HepG2 (cell line): ENCODE data around the gene ULK3. TPM values are rescaled to one million over a fixed set of nuclear protein-coding genes. Genes with fewer than 3 reads are reported as not detected.

Source experiments
- ATAC-seq: fragments of 200-7000 bp; cut with Tn5 transposase; 3 replicates; pipeline ENCODE4 v1.9.1; 2020; ENCODE audit warnings: mild to moderate bottlenecking, moderate library complexity
- BruUV-seq: library from RNA; stranded (reverse); fragments of 400-500 nt; replicated peaks from 2 replicates; lab custom pipeline; 2021; lab: Mats Ljungman, UMichigan
- CTCF ChIA-PET: fragments of 300-600 bp; formaldehyde crosslinking; extraction: SDS; loops from one replicate; lab custom pipeline; 2021; ENCODE audit warnings: low total read pairs, inconsistent platforms, low intra/inter-chr PET ratio; lab: Yijun Ruan, JAX
- POLR2A ChIA-PET: fragments of 350-600 bp; sonication (Branson Sonifier 250); formaldehyde crosslinking; loops from one replicate; lab custom pipeline; 2020; ENCODE audit warnings: antibody characterized with exemption, inconsistent platforms; lab: Yijun Ruan, JAX
- DNase-seq: peaks from one replicate; pipeline ENCODE4 v3.0.0-alpha.2; 2015; ENCODE audit warnings: low spot score
- FAIRE-seq: peaks from 3 replicates; lab custom pipeline; 2011; peaks lifted over from hg19 to GRCh38; lab: Jason Lieb, UNC
- H2AFZ ChIP-seq: one replicate; pipeline ENCODE4 v1.6.1; 2011; ENCODE audit warnings: low read length, inconsistent platforms
- H3K27ac ChIP-seq: fragments of 300-600 bp; 3 replicates; pipeline ENCODE4 v1.8.0; 2011; ENCODE audit warnings: mixed run types, mild to moderate bottlenecking, mixed read lengths, low read length, inconsistent platforms; ENCODE audit not compliant: insufficient read depth; ENCODE audit errors: extremely low read length
- H3K27me3 ChIP-seq, 2 experiments: fragments of 200-600 bp in 1 of 2; 2 replicates in 1 of 2; 3 replicates in 1 of 2; pipeline versions ENCODE4 v1.6.0 to v1.8.0; 2011; ENCODE audit warnings: low read length in 2 of 2, mild to moderate bottlenecking in 2 of 2, moderate library complexity in 2 of 2, inconsistent platforms in 1 of 2; ENCODE audit not compliant: insufficient read depth in 2 of 2, control insufficient read depth in 1 of 2
- H3K36me3 ChIP-seq, 2 experiments: fragments of 200-600 bp in 1 of 2; replicated peaks in 1 of 2; 2 replicates in 1 of 2; 3 replicates in 1 of 2; pipeline versions ENCODE4 v1.5.1 to v1.8.0; 2011; ENCODE audit warnings: low read length in 2 of 2, inconsistent platforms in 1 of 2; ENCODE audit not compliant: insufficient read depth in 2 of 2, control insufficient read depth in 1 of 2
- H3K4me1 ChIP-seq: 2 replicates; pipeline ENCODE4 v1.5.1; 2012; ENCODE audit warnings: low read length, inconsistent platforms; ENCODE audit not compliant: insufficient read depth
- H3K4me2 ChIP-seq: 2 replicates; pipeline ENCODE4 v1.6.0; 2011; ENCODE audit warnings: low read depth, low read length, inconsistent platforms
- H3K4me3 ChIP-seq, 3 experiments: fragments of 200-600 bp in 1 of 3; sonication (generic), shearing (Covaris generic) in 1 of 3; replicated peaks in 1 of 3; 2 replicates each; pipeline ENCODE4 v1.5.1; 2011 to 2016; ENCODE audit warnings: low read length in 3 of 3, inconsistent platforms in 2 of 3, low read depth in 2 of 3, mild to moderate bottlenecking in 2 of 3, control low read depth in 1 of 3, mixed read lengths in 1 of 3; ENCODE audit not compliant: insufficient read depth in 1 of 3
- H3K79me2 ChIP-seq: one replicate; pipeline ENCODE4 v1.6.1; 2011; ENCODE audit warnings: low read length, inconsistent platforms; ENCODE audit not compliant: insufficient read depth
- H3K9ac ChIP-seq: 2 replicates; pipeline ENCODE4 v1.6.0; 2011; ENCODE audit warnings: mild to moderate bottlenecking, low read depth, low read length, inconsistent platforms; ENCODE audit not compliant: insufficient read depth
- H3K9me3 ChIP-seq: 2 replicates; pipeline ENCODE4 v1.5.1; 2012; ENCODE audit warnings: mild to moderate bottlenecking, low read length
- H4K20me1 ChIP-seq: 2 replicates; pipeline ENCODE4 v1.6.0; 2011; ENCODE audit warnings: inconsistent platforms, mild to moderate bottlenecking, low read length, moderate library complexity; ENCODE audit not compliant: insufficient read depth
- ADNP ChIP-seq: sonication (generic); formaldehyde crosslinking; IDR thresholded peaks from 2 replicates; pipeline ENCODE4 v1.4.0; 2020; ENCODE audit warnings: missing genetic modification reagents
- MBNL3 ChIP-seq: fragments of 250-450 bp; sonication (Bioruptor Pico); conservative IDR thresholded peaks from 2 replicates; pipeline ENCODE4 v1.8.0; 2022; ENCODE audit warnings: mild to moderate bottlenecking, inconsistent platforms
- MZF1 ChIP-seq: sonication (generic); formaldehyde crosslinking; IDR thresholded peaks from 2 replicates; pipeline ENCODE4 v1.8.1; 2023; ENCODE audit warnings: mild to moderate bottlenecking, missing genetic modification reagents, borderline replicate concordance
- POLR2A ChIP-seq, 2 experiments: IDR thresholded peaks; 2 replicates each; pipeline ENCODE4 v1.6.1; 2011; ENCODE audit warnings: low read depth in 2 of 2, low read length in 2 of 2, mild to moderate bottlenecking in 1 of 2, moderate library complexity in 1 of 2; ENCODE audit not compliant: insufficient read depth in 1 of 2
- SNAI1 ChIP-seq: sonication (generic); formaldehyde crosslinking; IDR thresholded peaks from 2 replicates; pipeline ENCODE4 v1.5.0; 2020; ENCODE audit warnings: mild to moderate bottlenecking, missing genetic modification reagents, borderline replicate concordance
- SNRNP70 ChIP-seq: fragments of 200-400 bp; formaldehyde crosslinking; IDR thresholded peaks from 2 replicates; pipeline ENCODE4 v1.6.1; 2017; ENCODE audit warnings: mild to moderate bottlenecking, low read depth, low read length, moderate library complexity
- YY1 ChIP-seq: IDR thresholded peaks from 2 replicates; pipeline ENCODE4 v1.6.1; 2011; ENCODE audit warnings: low read length, low read depth, moderate library complexity, mild to moderate bottlenecking; ENCODE audit not compliant: insufficient read depth, insufficient replicate concordance
- ZKSCAN1 ChIP-seq: fragments of 150-350 bp; IDR thresholded peaks from 2 replicates; pipeline ENCODE4 v1.6.1; 2014; ENCODE audit warnings: low read length
- WGBS: methylation state at CpG from one replicate; pipeline ENCODE4 v1.1.6; 2017; ENCODE audit warnings: low lambda C conversion rate; 5-methylcytosine and 5-hydroxymethylcytosine counted together
- in situ Hi-C: cut with HindIII; loops from 2 replicates; pipeline ENCODE4 v1.10.0; 2017; ENCODE audit warnings: low pct_unique_long_range_greater_than_20kb; ENCODE audit not compliant: extremely low pct_ligation_motif_present
- intact Hi-C: fragments of 100-400 bp; cut with micrococcal nuclease; formaldehyde crosslinking; loops from one replicate; pipeline ENCODE4 v1.10.0; 2022; ENCODE audit not compliant: unreplicated experiment
- polyA plus RNA-seq, 8 experiments: library from polyadenylated mRNA; depleted of rRNA in 3 of 8; stranded (reverse) in 7 of 8; unstranded in 1 of 8; fragments of >200 nt; fragmentation: Illumina TruSeq in 4 of 8; extraction: Trizol in 4 of 8; gene quantifications; 2 replicates each; pipeline versions ENCODE4 v1.2.1 to v1.2.3, GENCODE V29; 2011 to 2016; ENCODE audit warnings: low read depth in 4 of 8, missing spikeins in 1 of 8, mixed read lengths in 1 of 8; ENCODE audit not compliant: insufficient read depth in 1 of 8
- total RNA-seq, 5 experiments: library from RNA; depleted of rRNA; stranded (reverse); fragments of >200 nt; fragmentation: Illumina TruSeq; extraction: Trizol; gene quantifications; 2 replicates each; pipeline ENCODE4 v1.2.3, GENCODE V29; 2016; ENCODE audit warnings: low read depth in 1 of 5
- TF ChIP-seq, protein P1 (sequence below): sonication (generic); formaldehyde crosslinking; IDR thresholded peaks from 2 replicates; pipeline ENCODE4 v1.5.0; 2020; ENCODE audit warnings: missing genetic modification reagents, mild to moderate bottlenecking, borderline replicate concordance
- TF ChIP-seq, protein P2 (sequence below): IDR thresholded peaks from 2 replicates; pipeline ENCODE4 v1.6.1; 2016; ENCODE audit warnings: missing genetic modification reagents, missing compliant biosample characterization
- TF ChIP-seq, protein P3 (sequence below): sonication (generic); formaldehyde crosslinking; IDR thresholded peaks from 2 replicates; pipeline ENCODE4 v1.9.0; 2021; ENCODE audit warnings: missing genetic modification reagents, borderline replicate concordance

Gene ULK3
- total and polyA plus RNA-seq, 2 of the 13 experiments (the other 11 are each of a cell fraction or from before 2014, with no cell fraction given): 15.2 to 23.7 TPM

DNA sequence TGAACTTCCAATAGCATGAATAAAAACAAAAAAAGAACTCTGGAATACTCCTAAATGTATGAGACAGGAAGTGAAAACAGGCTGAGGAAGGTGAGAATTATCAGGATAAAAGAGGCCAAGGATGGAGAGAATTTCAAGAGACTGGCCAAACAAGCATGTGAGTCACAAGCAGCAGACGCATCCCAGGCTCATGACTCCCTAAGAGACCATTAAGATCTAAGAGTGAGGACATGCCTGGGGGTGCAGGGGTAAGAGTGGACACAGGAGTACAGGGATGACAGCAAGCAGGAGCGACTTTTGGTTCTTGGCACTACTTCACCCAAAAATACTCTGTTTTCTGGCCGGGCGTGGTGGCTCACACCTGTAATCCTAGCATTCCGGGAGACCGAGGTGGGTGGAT is 23.1 kb upstream of the ULK3 start:
- DNase-seq (no peak), FAIRE-seq (no peak), ATAC-seq (no peak)
- H4K20me1 ChIP-seq: peaks cover 16% of the 10 kb centered on the region
- CTCF ChIA-PET: no interaction called here
- no peaks in the 10 kb centered on the region for H3K9me3 ChIP-seq
- no peak overlapping the region for H2AFZ ChIP-seq
- in situ Hi-C loops: no loop called here
- H3K27ac ChIP-seq: no peak overlapping the region
- TF ChIP-seq POLR2A (IDR thresholded peaks at IDR 0.05; ENCODE audit: insufficient read depth in 1 of 2, low read depth in 2 of 2, low read length in 2 of 2): no peak
- no peak overlapping the region for H3K4me3 ChIP-seq
- peaks cover 68% of the 10 kb centered on the region for H3K4me1 ChIP-seq
- peaks cover 61% of the 10 kb centered on the region for H3K79me2 ChIP-seq
- no TSS peak for BruUV-seq
- no peak overlapping the region for H3K4me2 ChIP-seq
- WGBS: 86% methylated on average over 6 of the region's 6 CpGs
- peaks cover 0 to 3% of the 10 kb centered on the region in 2 experiments for H3K36me3 ChIP-seq
- no peak overlapping the region for H3K9ac ChIP-seq
- POLR2A ChIA-PET: interaction anchor here (0.6 kb wide), 1 partner anchor 69 kb away, joined by 4 read pairs; no protein-coding TSS in a partner anchor
- intact Hi-C loops: no loop called here
- H3K27me3 ChIP-seq: no peaks in the 10 kb centered on the region

DNA sequence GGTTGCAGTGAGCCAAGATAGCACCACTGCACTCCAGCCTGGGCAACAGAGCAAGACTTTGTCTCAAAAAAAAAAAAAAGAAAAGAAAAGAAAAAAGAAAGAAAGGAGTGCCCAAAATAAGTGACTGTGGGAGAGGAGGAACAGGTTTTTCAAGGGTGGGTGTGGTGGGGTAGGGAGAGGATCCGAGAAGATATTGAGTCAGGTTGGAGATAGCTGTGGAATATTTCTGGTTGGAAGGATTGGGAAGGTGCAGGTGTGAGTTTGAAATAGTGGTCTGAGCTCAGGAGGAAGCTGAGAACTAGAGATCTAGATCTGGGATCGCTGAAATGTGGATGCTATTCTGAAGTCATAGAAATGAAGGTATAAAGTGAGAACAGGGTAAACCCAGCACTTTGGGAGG is 22.4 kb upstream of the ULK3 start:
- Histone ChIP-seq H3K4me1 (peaks cover 60% of the 10 kb centered on the region), H3K4me2 (no peak overlapping the region), H3K79me2 (peaks cover 53% of the 10 kb centered on the region), H2AFZ (no peak overlapping the region), H3K9me3 (no peaks in the 10 kb centered on the region), H3K27me3 (no peaks in the 10 kb centered on the region), H3K4me3 (no peak overlapping the region), H4K20me1 (peaks cover 12% of the 10 kb centered on the region), H3K9ac (no peak overlapping the region)
- CTCF ChIA-PET: no interaction called here
- DNase-seq: no peak
- in situ Hi-C loops: no loop called here
- intact Hi-C loops: no loop called here
- POLR2A ChIA-PET: interaction anchor here (0.6 kb wide), 1 partner anchor 70 kb away, joined by 4 read pairs; no protein-coding TSS in a partner anchor
- BruUV-seq: no TSS peak
- no peak for TF ChIP-seq ADNP
- TF ChIP-seq YY1: no peak
- no peak for TF ChIP-seq SNRNP70
- no peak for TF ChIP-seq SNAI1 (CRISPR knock-in tag)
- no peak for TF ChIP-seq ZKSCAN1
- no peak for TF ChIP-seq MZF1
- TF ChIP-seq, protein P1, sequence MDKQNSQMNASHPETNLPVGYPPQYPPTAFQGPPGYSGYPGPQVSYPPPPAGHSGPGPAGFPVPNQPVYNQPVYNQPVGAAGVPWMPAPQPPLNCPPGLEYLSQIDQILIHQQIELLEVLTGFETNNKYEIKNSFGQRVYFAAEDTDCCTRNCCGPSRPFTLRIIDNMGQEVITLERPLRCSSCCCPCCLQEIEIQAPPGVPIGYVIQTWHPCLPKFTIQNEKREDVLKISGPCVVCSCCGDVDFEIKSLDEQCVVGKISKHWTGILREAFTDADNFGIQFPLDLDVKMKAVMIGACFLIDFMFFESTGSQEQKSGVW (CRISPR knock-in tag): no peak
- TF ChIP-seq, protein P2, sequence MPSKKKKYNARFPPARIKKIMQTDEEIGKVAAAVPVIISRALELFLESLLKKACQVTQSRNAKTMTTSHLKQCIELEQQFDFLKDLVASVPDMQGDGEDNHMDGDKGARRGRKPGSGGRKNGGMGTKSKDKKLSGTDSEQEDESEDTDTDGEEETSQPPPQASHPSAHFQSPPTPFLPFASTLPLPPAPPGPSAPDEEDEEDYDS (CRISPR knock-in tag): no peak
- TF ChIP-seq MBNL3 (CRISPR knock-in tag): no peak
- TF ChIP-seq, protein P3, sequence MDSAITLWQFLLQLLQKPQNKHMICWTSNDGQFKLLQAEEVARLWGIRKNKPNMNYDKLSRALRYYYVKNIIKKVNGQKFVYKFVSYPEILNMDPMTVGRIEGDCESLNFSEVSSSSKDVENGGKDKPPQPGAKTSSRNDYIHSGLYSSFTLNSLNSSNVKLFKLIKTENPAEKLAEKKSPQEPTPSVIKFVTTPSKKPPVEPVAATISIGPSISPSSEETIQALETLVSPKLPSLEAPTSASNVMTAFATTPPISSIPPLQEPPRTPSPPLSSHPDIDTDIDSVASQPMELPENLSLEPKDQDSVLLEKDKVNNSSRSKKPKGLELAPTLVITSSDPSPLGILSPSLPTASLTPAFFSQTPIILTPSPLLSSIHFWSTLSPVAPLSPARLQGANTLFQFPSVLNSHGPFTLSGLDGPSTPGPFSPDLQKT: no peak
- TF ChIP-seq, all 625 proteins: peak for 0
- H3K36me3 ChIP-seq: peaks cover 0 to 4% of the 10 kb centered on the region in 2 experiments
- FAIRE-seq (no peak), ATAC-seq (no peak)
- no peak overlapping the region for H3K27ac ChIP-seq
- 97% methylated on average over 2 of the region's 2 CpGs for WGBS
